Endothelial cell (in vitro differentiated cells): ENCODE results near the gene HAUS8. TPM values are rescaled to one million over a fixed set of nuclear protein-coding genes. Genes with fewer than 3 reads are reported as not detected.
A peak's percentile ranks its signal among the peaks of the same experiment; 100 is the strongest.

Experiments used
- DNase-seq: peaks from one replicate; pipeline ENCODE4 v3.0.0; 2021; ENCODE audit warnings: low spot score
- H3K27ac Mint-ChIP-seq: one replicate; pipeline ENCODE4 v1.8.0; 2021; ENCODE audit warnings: mixed read lengths, inconsistent platforms; ENCODE audit not compliant: unreplicated experiment
- H3K27me3 Mint-ChIP-seq: one replicate; pipeline ENCODE4 v1.8.0; 2021; ENCODE audit warnings: mild to moderate bottlenecking, moderate library complexity, mixed read lengths, inconsistent platforms; ENCODE audit not compliant: unreplicated experiment
- H3K36me3 Mint-ChIP-seq: one replicate; pipeline ENCODE4 v1.8.0; 2021; ENCODE audit warnings: mild to moderate bottlenecking, low read depth, mixed read lengths, inconsistent platforms; ENCODE audit not compliant: unreplicated experiment
- H3K4me1 Mint-ChIP-seq: one replicate; pipeline ENCODE4 v1.8.0; 2021; ENCODE audit warnings: mild to moderate bottlenecking, mixed read lengths, inconsistent platforms; ENCODE audit not compliant: unreplicated experiment
- H3K4me3 Mint-ChIP-seq: one replicate; pipeline ENCODE4 v1.8.0; 2021; ENCODE audit warnings: mild to moderate bottlenecking, mixed read lengths, inconsistent platforms; ENCODE audit not compliant: unreplicated experiment
- H3K9me3 Mint-ChIP-seq: one replicate; pipeline ENCODE4 v1.8.0; 2021; ENCODE audit warnings: mixed read lengths, inconsistent platforms; ENCODE audit not compliant: unreplicated experiment
- total RNA-seq: library from RNA; stranded (reverse); fragmentation: NEBNext Ultra II Directional; extraction: Animal tissue kit (Norgen Biotek cat#: 25700); gene quantifications from one replicate; pipeline ENCODE4 v1.2.1, GENCODE V29; 2021; ENCODE audit not compliant: unreplicated experiment
- TF ChIP-seq, protein P1 (sequence below): fragments of 200-600 bp; sonication (generic); IDR thresholded peaks from one replicate; pipeline ENCODE4 v1.5.0; 2021; ENCODE audit warnings: antibody characterized with exemption; ENCODE audit not compliant: unreplicated experiment

Gene HAUS8
- total RNA-seq, 1 donor from 2014 or later = 6.9 TPM

DNA sequence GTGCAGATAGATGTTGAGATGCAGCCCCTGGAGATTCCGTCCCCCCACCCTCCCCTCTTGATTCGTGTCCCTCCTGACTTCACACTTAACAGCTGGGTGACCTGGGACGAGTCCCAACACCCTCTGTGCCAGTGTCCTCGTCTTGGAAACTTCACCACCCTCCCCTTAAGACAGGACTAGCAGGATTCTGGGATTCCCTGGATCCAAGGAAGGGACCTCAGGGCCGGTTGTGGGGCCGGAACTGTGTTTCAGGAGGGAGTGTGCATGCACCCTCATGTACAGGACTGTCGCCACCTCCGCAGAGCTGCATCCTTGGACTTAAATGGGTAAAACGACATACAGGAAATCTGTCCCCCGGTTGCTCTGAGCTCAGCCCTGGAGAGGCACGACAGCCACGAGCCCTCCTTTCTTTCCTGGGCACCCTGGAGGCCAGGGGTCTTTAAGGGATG is 1.3 kb upstream of the HAUS8 start:
- H3K4me1 Mint-ChIP-seq = peaks cover 26% of the 10 kb centered on the region
- TF ChIP-seq, protein P1, sequence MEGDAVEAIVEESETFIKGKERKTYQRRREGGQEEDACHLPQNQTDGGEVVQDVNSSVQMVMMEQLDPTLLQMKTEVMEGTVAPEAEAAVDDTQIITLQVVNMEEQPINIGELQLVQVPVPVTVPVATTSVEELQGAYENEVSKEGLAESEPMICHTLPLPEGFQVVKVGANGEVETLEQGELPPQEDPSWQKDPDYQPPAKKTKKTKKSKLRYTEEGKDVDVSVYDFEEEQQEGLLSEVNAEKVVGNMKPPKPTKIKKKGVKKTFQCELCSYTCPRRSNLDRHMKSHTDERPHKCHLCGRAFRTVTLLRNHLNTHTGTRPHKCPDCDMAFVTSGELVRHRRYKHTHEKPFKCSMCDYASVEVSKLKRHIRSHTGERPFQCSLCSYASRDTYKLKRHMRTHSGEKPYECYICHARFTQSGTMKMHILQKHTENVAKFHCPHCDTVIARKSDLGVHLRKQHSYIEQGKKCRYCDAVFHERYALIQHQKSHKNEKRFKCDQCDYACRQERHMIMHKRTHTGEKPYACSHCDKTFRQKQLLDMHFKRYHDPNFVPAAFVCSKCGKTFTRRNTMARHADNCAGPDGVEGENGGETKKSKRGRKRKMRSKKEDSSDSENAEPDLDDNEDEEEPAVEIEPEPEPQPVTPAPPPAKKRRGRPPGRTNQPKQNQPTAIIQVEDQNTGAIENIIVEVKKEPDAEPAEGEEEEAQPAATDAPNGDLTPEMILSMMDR = no peak
- peak overlapping the region; percentile 53 for H3K27ac Mint-ChIP-seq
- peak; percentile 9 for DNase-seq
- H3K4me3 Mint-ChIP-seq = peak overlapping the region; percentile 98
- peaks cover 2% of the 10 kb centered on the region for H3K27me3 Mint-ChIP-seq
- H3K36me3 Mint-ChIP-seq = peaks cover 4% of the 10 kb centered on the region
- H3K9me3 Mint-ChIP-seq = no peaks in the 10 kb centered on the region

DNA sequence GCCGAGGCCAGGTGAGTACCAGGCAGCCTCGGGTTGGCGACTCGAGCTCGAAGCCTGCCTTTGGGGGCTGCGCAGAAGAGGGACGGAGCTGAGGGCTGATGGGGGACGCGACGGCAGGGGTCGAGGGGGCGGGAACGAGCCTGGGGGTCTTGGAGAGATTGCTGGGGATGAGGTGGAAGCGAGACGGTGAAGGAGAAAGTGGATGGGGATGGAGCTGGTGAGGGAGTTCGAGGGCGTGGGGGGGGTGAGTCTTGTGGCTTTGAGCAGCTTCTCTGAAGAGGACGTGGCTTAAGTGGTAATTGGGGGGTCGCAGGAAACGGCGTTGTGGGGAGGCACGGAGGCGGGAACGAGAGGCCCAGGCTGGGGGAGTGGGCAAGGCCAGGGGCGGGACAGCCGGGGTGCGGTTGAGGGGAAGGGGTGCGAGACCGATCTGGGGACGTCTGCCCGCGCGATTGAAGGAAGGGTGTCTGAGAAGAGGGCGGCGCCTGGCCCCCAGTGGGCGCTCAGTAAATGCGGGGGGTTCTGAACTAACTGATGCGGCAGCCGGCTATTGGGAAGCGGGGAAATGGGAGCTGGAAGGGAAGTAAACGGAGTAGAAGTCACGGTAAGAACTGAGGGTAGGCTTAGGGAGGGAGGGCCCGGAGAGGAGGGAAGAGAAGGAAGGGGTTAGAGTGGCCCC is 751 bp upstream of the HAUS8 start:
- H3K4me3 Mint-ChIP-seq = peak overlapping the region; percentile 98
- TF ChIP-seq, protein P1 = no peak
- H3K9me3 Mint-ChIP-seq = no peaks in the 10 kb centered on the region
- DNase-seq = no peak
- H3K27me3 Mint-ChIP-seq = peaks cover 2% of the 10 kb centered on the region
- peaks cover 6% of the 10 kb centered on the region for H3K36me3 Mint-ChIP-seq
- H3K4me1 Mint-ChIP-seq = peaks cover 26% of the 10 kb centered on the region
- peak overlapping the region; percentile 88 for H3K27ac Mint-ChIP-seq

DNA sequence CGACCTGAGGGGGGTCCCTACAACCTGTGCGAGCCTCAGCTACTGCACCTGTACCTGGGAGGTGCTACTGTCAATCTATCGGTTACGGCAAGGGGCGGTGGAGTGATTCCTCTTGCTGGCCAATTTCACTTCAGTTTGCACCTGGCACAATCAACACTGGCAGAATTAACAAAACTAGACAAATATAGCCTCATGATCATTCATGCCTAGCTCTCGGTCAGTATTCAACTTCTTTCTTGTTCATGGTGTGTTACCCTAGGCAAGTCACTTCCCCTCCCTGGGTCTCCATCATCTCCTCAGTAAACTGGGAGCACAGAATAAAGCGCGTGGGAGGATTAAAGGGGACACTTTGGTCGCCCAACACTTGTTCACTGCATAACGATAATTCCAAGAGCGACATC is 618 bp downstream of the HAUS8 start:
- Mint-ChIP-seq H3K9me3 (no peaks in the 10 kb centered on the region), H3K4me1 (peaks cover 36% of the 10 kb centered on the region), H3K27ac (peak overlapping the region; percentile 84), H3K27me3 (peaks cover 5% of the 10 kb centered on the region), H3K36me3 (peaks cover 9% of the 10 kb centered on the region), H3K4me3 (peak overlapping the region; percentile 95)
- no peak for DNase-seq
- TF ChIP-seq, protein P1 = no peak

DNA sequence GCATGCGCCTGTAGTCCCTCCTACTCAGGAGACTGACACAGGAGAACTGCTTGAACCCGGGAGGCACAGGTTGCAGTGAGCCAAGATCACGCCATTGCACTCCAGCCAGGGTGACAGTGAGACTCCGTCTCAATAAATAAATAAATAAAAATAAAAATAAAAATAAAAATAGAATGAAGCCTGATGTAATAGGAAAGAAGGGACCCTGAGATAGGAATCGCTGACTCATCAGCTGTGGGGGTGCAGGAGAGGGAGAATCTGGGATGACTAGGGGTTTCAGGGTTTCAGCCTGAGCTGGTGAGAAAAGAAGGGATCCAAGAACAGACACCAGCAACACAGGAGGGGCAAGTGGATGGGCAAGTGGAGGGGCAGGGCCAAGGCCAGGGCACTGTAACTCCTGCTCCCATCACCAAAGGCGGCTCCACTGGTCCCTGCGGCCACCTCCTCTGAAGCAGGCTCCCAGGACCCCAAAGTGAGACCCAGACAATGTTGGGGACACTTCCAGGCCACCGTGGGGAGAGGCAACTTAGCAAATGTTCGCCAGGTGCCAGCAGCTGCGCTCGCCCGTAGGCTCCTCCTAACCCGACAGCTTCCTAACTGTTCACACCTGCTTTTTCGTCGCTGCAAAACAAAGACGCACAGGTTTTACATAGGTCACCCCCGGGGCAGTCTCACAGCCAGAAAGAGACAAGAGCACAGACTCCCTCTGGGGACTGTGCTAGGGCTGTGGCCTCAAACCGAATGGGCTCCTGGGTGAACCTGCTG is 1.2 kb downstream of the HAUS8 start:
- DNase-seq = no peak

More for the DNA sequence above, 1.2 kb downstream of the HAUS8 start:
- TF ChIP-seq, protein P1 = no peak
- H3K4me1 Mint-ChIP-seq = peaks cover 39% of the 10 kb centered on the region
- H3K9me3 Mint-ChIP-seq = no peaks in the 10 kb centered on the region
- H3K4me3 Mint-ChIP-seq = peak overlapping the region; percentile 95
- H3K27me3 Mint-ChIP-seq = peaks cover 5% of the 10 kb centered on the region
- peaks cover 9% of the 10 kb centered on the region for H3K36me3 Mint-ChIP-seq
- no peak overlapping the region for H3K27ac Mint-ChIP-seq
